GM18951 (cell line): ENCODE measurements around the gene SLC17A5.
"Not testable (repeated sequence)": the region's sequence is repeated elsewhere in the genome, so short reads cannot be mapped to it uniquely, and the experiment has no call there.

ENCODE experiments used
- POLR2A ChIP-seq: IDR thresholded peaks from 4 replicates; pipeline ENCODE4 v1.6.1; 2011; ENCODE audit warnings: mild to moderate bottlenecking; ENCODE audit not compliant: insufficient read length, insufficient read depth; ENCODE audit errors: extremely low read depth
- in situ Hi-C: fragments of 300-500 bp; cut with MboI; formaldehyde crosslinking; loops from one replicate; pipeline ENCODE4 v1.12.0; 2022; ENCODE audit warnings: low sequenced_read_pairs, mixed read lengths, inconsistent platforms; ENCODE audit not compliant: unreplicated experiment

Gene SLC17A5, protein sequence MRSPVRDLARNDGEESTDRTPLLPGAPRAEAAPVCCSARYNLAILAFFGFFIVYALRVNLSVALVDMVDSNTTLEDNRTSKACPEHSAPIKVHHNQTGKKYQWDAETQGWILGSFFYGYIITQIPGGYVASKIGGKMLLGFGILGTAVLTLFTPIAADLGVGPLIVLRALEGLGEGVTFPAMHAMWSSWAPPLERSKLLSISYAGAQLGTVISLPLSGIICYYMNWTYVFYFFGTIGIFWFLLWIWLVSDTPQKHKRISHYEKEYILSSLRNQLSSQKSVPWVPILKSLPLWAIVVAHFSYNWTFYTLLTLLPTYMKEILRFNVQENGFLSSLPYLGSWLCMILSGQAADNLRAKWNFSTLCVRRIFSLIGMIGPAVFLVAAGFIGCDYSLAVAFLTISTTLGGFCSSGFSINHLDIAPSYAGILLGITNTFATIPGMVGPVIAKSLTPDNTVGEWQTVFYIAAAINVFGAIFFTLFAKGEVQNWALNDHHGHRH

DNA sequence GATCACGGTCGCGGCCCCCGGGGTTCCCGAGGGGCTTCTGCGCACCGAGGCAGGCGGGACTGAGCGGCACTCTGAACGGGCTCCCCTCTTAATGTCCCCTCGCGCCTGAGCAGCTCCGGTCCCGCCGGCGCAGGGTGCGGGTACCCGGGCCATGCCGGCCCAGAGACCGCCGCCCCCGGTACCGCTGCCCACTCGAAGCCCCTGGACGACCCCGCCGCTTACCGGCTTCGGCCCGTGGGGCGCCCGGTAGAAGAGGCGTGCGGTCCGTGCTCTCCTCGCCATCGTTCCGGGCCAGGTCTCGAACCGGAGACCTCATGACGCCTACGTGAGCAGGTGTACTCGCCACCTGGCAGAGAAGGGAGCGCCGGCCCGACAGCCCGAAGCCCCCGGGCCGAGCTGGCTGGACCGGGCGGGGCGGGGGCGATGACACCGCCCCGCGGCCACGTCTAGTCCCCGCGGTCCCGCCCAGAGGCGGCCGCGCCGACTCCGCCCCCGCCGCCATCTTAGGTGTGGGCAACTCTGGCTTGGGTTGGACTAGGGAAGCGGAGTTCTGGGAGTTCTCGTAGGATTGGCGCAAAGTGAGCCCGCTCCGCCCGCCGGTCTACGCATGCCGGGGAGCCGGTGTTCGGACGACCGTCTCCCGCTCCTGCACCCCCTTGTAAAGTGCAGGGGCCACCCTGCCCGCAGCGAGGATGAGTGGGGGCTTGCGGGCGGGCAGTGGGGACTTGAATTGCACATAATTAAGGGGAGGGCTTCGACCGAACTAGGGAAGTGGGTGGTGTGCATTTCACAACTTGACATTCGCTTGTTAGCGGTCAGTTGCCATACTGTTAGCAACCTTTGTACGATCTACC lies at the start of gene SLC17A5:
Gene SLC17A5 (minus strand): TSS at position 422 of the 854 bp plus-strand sequence. CDS start 106 bp downstream, at position 316.
- in situ Hi-C loops = no loop called here
- peak; percentile 84 for TF ChIP-seq POLR2A

DNA sequence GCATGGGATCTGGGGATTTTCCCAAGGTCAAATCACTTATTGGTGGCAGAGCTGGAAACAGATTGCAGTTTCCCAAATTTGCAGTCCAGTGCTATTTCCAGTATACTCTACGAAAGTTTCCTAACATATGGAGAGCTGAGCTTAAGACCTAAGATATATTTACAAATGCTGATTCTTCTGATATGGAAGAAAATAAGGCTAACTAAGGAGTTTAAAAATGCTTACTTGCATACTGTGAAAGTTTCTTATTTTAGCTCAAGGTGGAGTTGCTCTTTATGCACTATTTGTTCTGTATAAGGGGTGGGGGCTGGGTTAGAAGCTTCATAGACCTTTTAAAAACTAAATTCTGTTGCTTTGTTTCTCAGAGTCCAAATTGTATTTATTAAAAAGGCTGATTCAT lies 49.7 kb upstream of the SLC17A5 start:
- TF ChIP-seq POLR2A = no peak
- in situ Hi-C loops = no loop called here

DNA sequence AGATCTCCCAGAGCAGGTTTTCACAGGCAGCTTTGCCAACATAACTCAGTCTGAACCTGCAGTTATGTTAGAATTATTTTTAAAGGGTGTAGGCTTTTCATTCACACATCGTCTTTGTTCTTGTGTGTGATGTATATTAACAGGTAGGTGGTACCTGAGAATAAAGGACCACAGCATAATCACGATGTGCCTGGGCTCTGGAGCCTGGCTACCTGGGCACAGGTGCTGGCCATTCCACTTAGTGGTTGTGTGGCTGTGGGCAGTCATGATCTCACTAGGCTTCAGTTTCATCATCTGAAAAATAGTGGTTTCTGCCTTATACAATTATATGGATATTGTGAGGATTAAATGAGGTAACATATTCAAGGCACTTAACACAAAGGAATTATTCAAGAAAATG lies 48.7 kb upstream of the SLC17A5 start:
- TF ChIP-seq POLR2A = no peak
- in situ Hi-C loops = no loop called here

DNA sequence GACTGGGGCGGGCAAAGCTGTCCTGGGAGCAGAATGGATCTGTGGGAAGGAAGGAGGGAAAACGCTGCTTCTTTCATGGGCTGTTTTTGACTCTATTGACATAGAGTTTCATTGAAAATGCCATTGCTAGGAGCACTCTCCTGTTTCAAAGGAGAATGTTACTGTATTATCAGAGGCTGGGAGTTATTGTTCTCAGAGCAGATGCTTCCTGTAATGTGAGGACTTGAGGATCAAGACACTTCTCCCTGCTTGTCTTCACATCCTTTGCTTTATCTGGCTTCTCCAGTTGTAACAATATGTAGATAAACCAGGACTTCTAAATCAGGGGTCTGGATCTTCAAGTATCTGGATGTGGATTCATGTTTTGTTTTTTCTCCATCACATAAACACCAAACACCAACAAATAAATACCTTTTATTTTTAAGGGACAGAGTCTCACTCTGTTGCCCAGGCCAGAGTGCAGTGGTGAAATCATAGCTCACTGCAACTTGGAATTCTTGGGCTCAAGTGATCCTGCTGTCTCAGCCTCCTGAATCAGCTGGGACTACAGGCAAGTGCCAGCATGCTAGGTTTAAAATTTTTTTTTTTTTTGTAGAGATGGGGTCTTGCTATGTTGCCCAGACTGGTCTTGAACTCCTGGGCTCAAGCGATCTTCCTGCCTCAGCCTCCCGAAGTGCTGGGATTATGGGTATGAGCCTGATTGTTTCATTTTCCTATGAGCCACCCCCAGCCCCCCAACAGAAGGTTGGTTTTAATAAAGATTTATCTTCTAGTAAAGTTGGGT lies 46.1 kb upstream of the SLC17A5 start:
- TF ChIP-seq POLR2A = no peak
- in situ Hi-C loops = no loop called here

DNA sequence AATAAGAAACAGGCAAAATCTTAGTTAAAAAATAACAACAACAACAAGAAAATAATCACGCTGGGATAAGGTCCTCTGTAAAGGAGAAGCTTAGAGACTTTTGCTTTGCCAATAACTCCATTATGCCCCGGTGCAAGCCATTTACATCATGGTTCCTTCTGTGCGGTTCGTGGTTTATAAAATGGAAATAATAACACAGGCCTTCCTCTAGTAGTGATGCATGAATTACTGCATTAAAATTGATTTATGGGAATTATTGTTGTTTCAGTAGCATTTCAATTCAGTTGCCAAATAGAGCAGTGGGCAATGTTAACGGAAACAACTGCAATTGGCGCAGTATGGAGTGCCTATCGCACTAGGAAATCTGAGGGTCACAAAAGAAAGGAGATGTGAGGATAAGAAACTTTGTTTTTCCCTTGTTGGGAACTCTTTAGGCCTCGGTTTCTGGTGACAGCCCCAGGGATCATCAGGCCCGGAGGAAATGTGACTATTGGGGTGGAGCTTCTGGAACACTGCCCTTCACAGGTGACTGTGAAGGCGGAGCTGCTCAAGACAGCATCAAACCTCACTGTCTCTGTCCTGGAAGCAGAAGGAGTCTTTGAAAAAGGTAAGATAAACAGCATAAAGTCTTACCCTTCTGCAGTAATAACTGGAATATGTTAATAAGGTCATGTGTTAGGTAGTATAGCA lies 43.3 kb upstream of the SLC17A5 start:
- no peak for TF ChIP-seq POLR2A

DNA sequence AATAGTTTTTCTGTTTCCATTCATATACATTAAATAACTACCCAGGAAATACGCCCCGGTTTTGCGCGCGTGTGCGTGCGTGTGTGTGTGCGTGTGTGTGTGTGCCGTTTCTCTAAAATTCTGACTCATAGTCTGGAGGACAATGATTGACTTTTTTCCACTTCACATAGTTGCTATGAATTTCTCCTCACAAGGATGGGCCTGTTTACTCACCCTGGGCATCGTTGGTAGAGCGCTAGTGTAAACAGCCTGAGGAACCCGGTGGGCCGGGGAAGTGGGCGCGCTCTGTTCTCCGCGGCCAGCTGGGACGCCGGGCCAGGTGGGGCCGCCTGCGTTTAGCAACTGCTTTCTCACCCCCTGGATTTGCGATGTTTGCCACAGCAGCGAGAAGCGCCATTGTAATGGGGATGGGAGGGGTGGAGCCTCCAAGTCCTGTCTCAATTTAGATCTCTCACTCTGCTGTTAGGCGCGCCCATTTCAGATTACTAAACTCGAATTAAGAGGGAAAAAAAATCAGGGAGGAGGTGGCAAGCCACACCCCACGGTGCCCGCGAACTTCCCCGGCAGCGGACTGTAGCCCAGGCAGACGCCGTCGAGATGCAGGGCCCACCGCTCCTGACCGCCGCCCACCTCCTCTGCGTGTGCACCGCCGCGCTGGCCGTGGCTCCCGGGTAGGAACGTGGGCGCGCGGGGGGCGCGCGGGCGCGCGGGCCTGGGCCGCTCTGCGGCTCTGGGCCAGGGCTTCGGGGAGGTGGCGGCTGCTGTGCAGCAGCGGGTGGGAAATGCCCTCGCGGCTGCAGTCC lies 42.0 kb upstream of the SLC17A5 start, which contains the start of gene CD109:
Gene CD109 (plus strand): TSS at position 585 of the 803 bp plus-strand sequence. CDS start 13 bp downstream, at position 598.
- in situ Hi-C loops = no loop called here
- peak; percentile 54 for TF ChIP-seq POLR2A

More for the DNA sequence above, 43.3 kb upstream of the SLC17A5 start:
- in situ Hi-C loops = no loop called here

DNA sequence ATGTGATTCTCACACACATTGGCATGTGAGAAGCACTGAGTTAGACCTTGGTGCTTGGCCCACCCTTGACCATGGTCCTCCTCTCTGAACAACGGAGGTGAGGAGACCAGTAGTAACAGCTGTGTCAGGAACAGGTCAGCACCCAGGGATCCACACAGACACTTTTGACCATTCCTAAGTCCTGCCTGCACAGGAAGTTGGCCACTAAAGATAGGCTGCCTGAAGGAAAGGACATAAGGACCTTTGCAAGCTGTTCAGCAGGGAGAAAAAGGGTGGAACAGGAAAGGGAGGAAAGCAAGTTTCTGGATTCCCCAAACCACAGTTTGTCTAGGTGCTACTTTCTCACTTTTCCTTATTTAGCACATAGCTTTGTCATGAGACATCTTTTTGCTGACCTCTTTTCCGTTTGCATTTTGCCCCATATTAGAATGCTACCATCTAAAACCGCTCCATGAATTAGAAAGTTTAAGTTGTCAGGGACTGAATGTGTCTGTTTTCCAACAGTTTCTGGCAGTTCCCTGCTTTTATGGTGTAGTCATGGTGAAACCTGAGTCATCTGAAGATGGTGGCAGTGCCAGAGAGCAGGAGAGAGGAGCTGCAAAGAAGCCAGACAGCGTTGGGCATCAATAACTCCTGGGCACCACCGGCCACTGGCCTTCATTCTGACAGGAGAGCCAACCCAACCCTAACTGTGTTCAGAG lies 41.1 kb upstream of the SLC17A5 start:
- in situ Hi-C loops = no loop called here
- TF ChIP-seq POLR2A = no peak

DNA sequence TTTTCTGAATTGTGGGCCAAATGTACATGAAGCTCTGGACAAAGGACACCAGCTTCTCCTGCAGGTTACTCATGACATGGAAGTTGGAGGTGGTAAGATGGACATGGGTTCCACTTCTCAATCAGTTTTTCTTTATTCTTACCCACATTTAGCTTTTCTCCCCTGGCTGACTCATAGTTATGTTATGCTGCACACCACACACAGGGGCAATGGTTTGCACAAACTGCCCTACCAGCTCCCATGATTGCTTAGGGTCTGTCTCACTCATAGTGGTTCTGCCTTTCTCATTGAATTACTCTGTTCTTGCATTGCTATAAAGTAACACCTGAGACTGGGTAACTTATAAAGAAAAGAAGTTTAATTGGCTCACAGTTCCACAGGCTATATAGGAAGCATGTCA lies 37.7 kb upstream of the SLC17A5 start:
- no peak for TF ChIP-seq POLR2A
- in situ Hi-C loops = no loop called here

DNA sequence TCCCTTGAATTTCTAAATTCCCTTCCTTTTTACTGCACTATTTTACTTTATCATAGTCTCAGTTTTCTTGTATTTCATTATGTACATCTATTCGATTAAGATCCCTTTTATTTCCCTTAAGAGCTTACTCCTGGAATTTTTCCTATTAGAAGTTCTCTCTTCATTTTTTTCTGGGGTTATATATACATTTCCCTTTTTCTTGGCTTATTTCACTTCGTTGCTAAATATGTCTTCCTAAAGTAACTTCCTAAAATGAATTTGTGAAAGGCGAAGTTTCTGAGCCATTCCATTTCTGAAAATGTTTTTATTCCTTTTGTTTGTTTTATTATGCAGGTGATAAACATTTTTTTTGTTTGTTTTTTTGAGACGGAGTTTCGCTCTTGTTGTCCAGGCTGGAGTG lies 36.3 kb upstream of the SLC17A5 start:
- in situ Hi-C loops = no loop called here
- no peak for TF ChIP-seq POLR2A

DNA sequence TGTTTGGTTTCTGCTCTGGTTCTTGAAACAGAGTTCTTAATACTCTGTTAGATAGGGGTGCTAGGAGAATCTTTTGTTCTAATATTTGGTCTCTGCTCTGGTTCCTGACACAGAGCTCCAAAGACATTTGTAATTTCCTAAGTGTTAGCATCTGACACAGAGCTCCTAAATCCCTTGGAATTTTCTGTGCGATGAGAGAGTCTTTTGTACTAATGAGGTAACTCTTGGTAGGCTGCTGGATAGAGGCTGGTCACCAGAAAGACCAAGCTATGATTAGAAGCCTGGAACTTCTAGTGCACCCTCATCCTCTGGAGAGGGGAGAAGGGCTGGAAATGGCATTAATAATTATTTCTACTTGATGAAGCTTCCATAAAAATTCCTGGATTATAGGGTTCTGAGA lies 34.6 kb upstream of the SLC17A5 start:
- in situ Hi-C loops = no loop called here
- TF ChIP-seq POLR2A = no peak

DNA sequence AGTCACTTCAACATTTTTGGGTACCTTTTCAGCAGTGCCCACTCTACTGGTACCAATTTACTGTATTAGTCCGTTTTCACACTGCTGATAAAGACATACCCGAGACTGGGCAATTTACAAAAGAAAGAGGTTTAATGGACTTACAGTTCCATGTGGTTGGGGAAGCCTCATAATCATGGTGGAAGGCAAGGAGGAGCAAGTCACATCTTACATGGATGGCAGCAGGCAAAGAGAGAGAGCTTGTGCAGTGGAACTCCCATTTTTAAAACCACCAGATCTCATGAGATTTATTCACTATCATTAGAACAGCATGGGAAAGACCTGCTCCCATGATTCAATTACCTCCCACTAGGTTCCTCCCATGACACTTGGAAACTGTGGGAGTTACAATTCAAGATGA lies 29.8 kb upstream of the SLC17A5 start:
- in situ Hi-C loops = not testable (repeated sequence)

DNA sequence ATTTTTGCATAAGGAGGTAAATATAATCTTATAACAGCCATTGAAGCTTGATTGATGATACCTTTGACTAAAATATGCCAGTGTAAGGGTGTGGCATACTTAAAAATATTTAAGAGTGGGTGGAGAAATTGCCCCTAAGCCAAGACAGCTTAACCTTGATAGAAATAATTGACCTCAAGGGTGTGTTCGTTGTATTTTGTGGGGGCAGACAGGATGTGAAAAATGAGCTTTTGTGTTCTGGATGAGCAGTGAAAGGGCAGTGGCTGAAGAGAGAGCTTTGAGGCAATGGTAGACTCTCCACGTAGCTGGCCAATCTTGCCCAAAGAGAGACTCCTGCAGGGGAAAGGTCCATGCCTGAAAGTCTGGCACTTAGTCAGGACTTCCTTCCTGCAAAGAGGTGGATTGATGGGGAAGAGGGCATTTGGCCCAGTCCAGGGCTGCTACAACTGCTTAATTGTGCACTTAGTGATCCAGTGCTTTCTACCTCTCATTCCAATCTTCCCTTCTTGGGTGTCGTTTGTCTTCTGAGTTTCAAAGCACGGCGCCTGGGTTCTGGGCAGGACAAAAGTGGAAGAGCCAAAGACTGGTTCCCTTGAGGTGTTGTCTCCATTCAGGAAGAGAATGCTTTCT lies 26.6 kb upstream of the SLC17A5 start:
- no peak for TF ChIP-seq POLR2A
- in situ Hi-C loops = no loop called here

DNA sequence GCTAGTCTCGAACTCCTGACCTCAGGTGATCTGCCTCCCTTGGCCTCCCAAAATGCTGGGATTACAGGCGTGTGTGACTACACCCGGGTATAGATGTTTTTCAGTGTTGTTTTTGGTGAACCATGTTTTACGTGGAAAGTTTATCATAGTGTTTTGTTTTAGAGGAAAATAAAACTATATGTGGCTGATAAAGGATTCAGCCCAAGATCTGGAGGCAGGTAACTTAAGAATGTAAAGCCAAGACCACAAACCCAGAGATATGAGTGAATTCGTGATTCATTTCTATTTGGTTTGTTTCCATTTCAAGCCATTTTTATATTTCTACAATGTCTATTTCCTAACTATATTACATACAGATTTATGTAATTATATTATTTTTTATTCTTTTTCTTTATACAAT lies 26.1 kb upstream of the SLC17A5 start:
- in situ Hi-C loops = loop anchor here (5.0 kb wide), 1 partner anchor 52 kb away; no protein-coding TSS in a partner anchor
